GM18505 (cell line): ENCODE measurements around the gene ADORA2B.

ENCODE experiments used
- ATAC-seq: cut with Tn5 transposase; IDR thresholded peaks from one replicate; pipeline ENCODE4 v1.9.1; 2021; ENCODE audit not compliant: unreplicated experiment
- POLR2A ChIP-seq: IDR thresholded peaks from 4 replicates; pipeline ENCODE4 v1.6.1; 2011; ENCODE audit warnings: borderline replicate concordance; ENCODE audit not compliant: insufficient read depth, insufficient read length; ENCODE audit errors: extremely low read depth

Gene ADORA2B

GRCh38 chr17:16001226-16001897 lies 56.4 kb downstream of the ADORA2B start:
- TF ChIP-seq POLR2A, result no peak
- no peak for ATAC-seq

- no peak for ATAC-seq
These were observed 57.9 kb downstream of the ADORA2B start for GRCh38 chr17:16002708-16003260.

GRCh38 chr17:16003841-16004240 lies 58.9 kb downstream of the ADORA2B start:
- no peak for ATAC-seq
- no peak for TF ChIP-seq POLR2A

More at GRCh38 chr17:16002708-16003260, 57.9 kb downstream of the ADORA2B start:
- TF ChIP-seq POLR2A, result no peak

GRCh38 chr17:16005636-16006035 lies 60.7 kb downstream of the ADORA2B start:
- ATAC-seq, result no peak
- TF ChIP-seq POLR2A, result no peak

GRCh38 chr17:16007439-16007838 lies 62.5 kb downstream of the ADORA2B start:
- no peak for ATAC-seq
- TF ChIP-seq POLR2A, result no peak

- no peak for TF ChIP-seq POLR2A
- ATAC-seq, result no peak
These were observed 69.0 kb downstream of the ADORA2B start for GRCh38 chr17:16013943-16014407.

- ATAC-seq, result no peak
- no peak for TF ChIP-seq POLR2A
These were observed 74.4 kb downstream of the ADORA2B start for GRCh38 chr17:16019347-16019746.

GRCh38 chr17:16023881-16024280 lies 79.0 kb downstream of the ADORA2B start:
- ATAC-seq, result no peak
- TF ChIP-seq POLR2A, result no peak

- ATAC-seq, result no peak
- TF ChIP-seq POLR2A, result no peak
These were observed 80.3 kb downstream of the ADORA2B start for GRCh38 chr17:16025202-16025601.
